K562 (cell line): ENCODE measurements around the gene RBFOX2. TPM values are rescaled to one million over a fixed set of nuclear protein-coding genes. Genes with fewer than 3 reads are reported as not detected.

Experiments
- CBX8 ChIP-seq: fragments of 200-600 bp; sonication (generic); IDR thresholded peaks from 2 replicates; pipeline ENCODE4 v1.6.1; 2012; ENCODE audit warnings: borderline replicate concordance, mixed run types, low read depth, mild to moderate bottlenecking, moderate library complexity, mixed read lengths, low read length, control low read depth, inconsistent platforms; ENCODE audit not compliant: poor library complexity, severe bottlenecking; ENCODE audit errors: extremely low read depth
- PCBP1 ChIP-seq: fragments of 200-400 bp; formaldehyde crosslinking; IDR thresholded peaks from 2 replicates; pipeline ENCODE4 v1.6.1; 2018; ENCODE audit warnings: mild to moderate bottlenecking, low read depth, low read length; ENCODE audit not compliant: poor library complexity, severe bottlenecking
- PHB ChIP-seq: fragments of 250-450 bp; sonication (Bioruptor Pico); IDR thresholded peaks from 2 replicates; pipeline ENCODE4 v1.5.0; 2021
- POLR2B ChIP-seq: fragments of 450-650 bp; IDR thresholded peaks from 2 replicates; pipeline ENCODE4 v1.6.1; 2018; ENCODE audit warnings: low read depth; ENCODE audit not compliant: partially characterized antibody
- PPARD ChIP-seq: fragments of 250-450 bp; sonication (Bioruptor Pico); IDR thresholded peaks from 2 replicates; pipeline ENCODE4 v1.8.0; 2022; ENCODE audit warnings: inconsistent platforms, mild to moderate bottlenecking, moderate library complexity
- SAFB2 ChIP-seq: fragments of 200-400 bp; formaldehyde crosslinking; IDR thresholded peaks from 2 replicates; pipeline ENCODE4 v1.6.1; 2018; ENCODE audit warnings: borderline replicate concordance, low read length, low read depth, moderate library complexity; ENCODE audit not compliant: severe bottlenecking
- ZKSCAN8 ChIP-seq: fragments of 200-800 bp; sonication (Bioruptor generic); IDR thresholded peaks from 2 replicates; pipeline ENCODE4 v1.6.1; 2016; ENCODE audit warnings: missing genetic modification characterization, missing compliant biosample characterization
- ZNF263 ChIP-seq: sonication (generic); formaldehyde crosslinking; IDR thresholded peaks from 2 replicates; pipeline ENCODE4 v1.8.0; 2022; ENCODE audit warnings: mild to moderate bottlenecking, missing genetic modification reagents, borderline replicate concordance
- ZNF75A ChIP-seq: fragments of 450-650 bp; formaldehyde crosslinking; IDR thresholded peaks from 2 replicates; pipeline ENCODE4 v1.4.0; 2020; ENCODE audit warnings: mild to moderate bottlenecking
- polyA plus RNA-seq, 8 experiments: library from polyadenylated mRNA; depleted of rRNA in 4 of 8; stranded (reverse) in 5 of 8; unstranded in 3 of 8; fragments of >200 nt; fragmentation: Nextera tagmentation in 2 of 8; fragmentation: Illumina TruSeq in 1 of 8; extraction: Ambion mirVana in 2 of 8; extraction: Trizol in 1 of 8; gene quantifications; 2 replicates each; pipeline versions ENCODE4 v1.2.1 to v1.2.3, GENCODE V29; 2011 to 2014; ENCODE audit warnings: inconsistent platforms in 1 of 8, missing spikeins in 1 of 8
- total RNA-seq, 7 experiments: library from RNA; depleted of rRNA in 6 of 7; stranded (reverse); fragments of >200 nt in 6 of 7; fragmentation: Illumina TruSeq in 2 of 7; extraction: Trizol in 2 of 7; gene quantifications; 2 replicates each; pipeline versions ENCODE4 v1.2.1 to v1.2.3, GENCODE V29; 2011 to 2021; ENCODE audit warnings: low replicate concordance in 1 of 7
- TF ChIP-seq, protein P1 (sequence below): sonication (generic); formaldehyde crosslinking; IDR thresholded peaks from 2 replicates; pipeline ENCODE4 v1.9.0; 2022; ENCODE audit warnings: mild to moderate bottlenecking, missing genetic modification reagents
- TF ChIP-seq, protein P2 (sequence below), 2 experiments: fragments of 450-650 bp; IDR thresholded peaks; 2 replicates each; pipeline ENCODE4 v1.6.1; 2018; ENCODE audit warnings: mild to moderate bottlenecking in 2 of 2, low read depth in 1 of 2; ENCODE audit not compliant: partially characterized antibody in 2 of 2
- TF ChIP-seq, protein P3 (sequence below): fragments of 250-450 bp; sonication (Bioruptor Pico); IDR thresholded peaks from 2 replicates; pipeline ENCODE4 v1.5.0; 2021; ENCODE audit warnings: mild to moderate bottlenecking, moderate library complexity
- TF ChIP-seq, protein P4 (sequence below): fragments of 450-650 bp; formaldehyde crosslinking; IDR thresholded peaks from 2 replicates; pipeline ENCODE4 v1.4.0; 2022; ENCODE audit warnings: mild to moderate bottlenecking, moderate library complexity
- TF ChIP-seq, protein P5 (sequence below): fragments of 450-650 bp; formaldehyde crosslinking; IDR thresholded peaks from 2 replicates; pipeline ENCODE4 v1.4.0; 2020; ENCODE audit warnings: mild to moderate bottlenecking, moderate library complexity
- TF ChIP-seq, protein P6 (sequence below), 2 experiments: IDR thresholded peaks; 2 replicates each; pipeline ENCODE4 v1.6.1; 2011; ENCODE audit warnings: borderline replicate concordance in 1 of 2, control low read depth in 1 of 2, low read depth in 1 of 2, low read length in 1 of 2, mild to moderate bottlenecking in 1 of 2, mixed read lengths in 1 of 2, moderate library complexity in 1 of 2; ENCODE audit not compliant: insufficient read depth in 1 of 2, insufficient read length in 1 of 2, poor library complexity in 1 of 2, severe bottlenecking in 1 of 2; ENCODE audit errors: extremely low read depth in 1 of 2

The RBFOX2 gene
- total and polyA plus RNA-seq, 9 of the 15 experiments (the other 6 are each of a cell fraction or from before 2014, with no cell fraction given), result 5.8 to 24.8 (median 14.2) TPM

DNA sequence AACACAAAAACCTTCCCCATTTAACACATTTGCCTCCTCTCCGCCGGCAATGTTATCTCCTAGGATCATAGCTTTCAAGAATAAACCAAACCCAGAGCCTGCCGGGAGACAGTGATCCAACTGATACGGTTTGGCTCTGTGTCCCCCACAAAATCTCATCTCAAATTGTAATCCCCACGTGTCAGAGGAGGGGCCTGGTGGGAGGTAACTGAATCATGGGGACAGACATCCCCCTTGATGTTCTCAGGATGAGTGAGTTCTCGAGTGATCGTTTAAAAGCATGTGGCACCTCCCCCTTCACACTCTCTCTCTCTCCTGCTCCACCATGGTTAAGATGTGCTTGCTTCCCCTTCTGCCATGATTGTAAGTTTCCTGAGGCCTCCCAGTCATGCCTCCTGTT is 33.3 kb downstream of the RBFOX2 start (continued):
- TF ChIP-seq, protein P1, sequence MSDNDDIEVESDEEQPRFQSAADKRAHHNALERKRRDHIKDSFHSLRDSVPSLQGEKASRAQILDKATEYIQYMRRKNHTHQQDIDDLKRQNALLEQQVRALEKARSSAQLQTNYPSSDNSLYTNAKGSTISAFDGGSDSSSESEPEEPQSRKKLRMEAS, result peak; percentile 71
- TF ChIP-seq, protein P2, sequence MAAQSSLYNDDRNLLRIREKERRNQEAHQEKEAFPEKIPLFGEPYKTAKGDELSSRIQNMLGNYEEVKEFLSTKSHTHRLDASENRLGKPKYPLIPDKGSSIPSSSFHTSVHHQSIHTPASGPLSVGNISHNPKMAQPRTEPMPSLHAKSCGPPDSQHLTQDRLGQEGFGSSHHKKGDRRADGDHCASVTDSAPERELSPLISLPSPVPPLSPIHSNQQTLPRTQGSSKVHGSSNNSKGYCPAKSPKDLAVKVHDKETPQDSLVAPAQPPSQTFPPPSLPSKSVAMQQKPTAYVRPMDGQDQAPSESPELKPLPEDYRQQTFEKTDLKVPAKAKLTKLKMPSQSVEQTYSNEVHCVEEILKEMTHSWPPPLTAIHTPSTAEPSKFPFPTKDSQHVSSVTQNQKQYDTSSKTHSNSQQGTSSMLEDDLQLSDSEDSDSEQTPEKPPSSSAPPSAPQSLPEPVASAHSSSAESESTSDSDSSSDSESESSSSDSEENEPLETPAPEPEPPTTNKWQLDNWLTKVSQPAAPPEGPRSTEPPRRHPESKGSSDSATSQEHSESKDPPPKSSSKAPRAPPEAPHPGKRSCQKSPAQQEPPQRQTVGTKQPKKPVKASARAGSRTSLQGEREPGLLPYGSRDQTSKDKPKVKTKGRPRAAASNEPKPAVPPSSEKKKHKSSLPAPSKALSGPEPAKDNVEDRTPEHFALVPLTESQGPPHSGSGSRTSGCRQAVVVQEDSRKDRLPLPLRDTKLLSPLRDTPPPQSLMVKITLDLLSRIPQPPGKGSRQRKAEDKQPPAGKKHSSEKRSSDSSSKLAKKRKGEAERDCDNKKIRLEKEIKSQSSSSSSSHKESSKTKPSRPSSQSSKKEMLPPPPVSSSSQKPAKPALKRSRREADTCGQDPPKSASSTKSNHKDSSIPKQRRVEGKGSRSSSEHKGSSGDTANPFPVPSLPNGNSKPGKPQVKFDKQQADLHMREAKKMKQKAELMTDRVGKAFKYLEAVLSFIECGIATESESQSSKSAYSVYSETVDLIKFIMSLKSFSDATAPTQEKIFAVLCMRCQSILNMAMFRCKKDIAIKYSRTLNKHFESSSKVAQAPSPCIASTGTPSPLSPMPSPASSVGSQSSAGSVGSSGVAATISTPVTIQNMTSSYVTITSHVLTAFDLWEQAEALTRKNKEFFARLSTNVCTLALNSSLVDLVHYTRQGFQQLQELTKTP (IDR thresholded peaks at IDR 0.05; ENCODE audit: low read depth in 1 of 2, partially characterized antibody in 2 of 2), result peak in 1 of 2 experiments; percentile 37
- no peak for TF ChIP-seq PPARD (CRISPR knock-in tag)
- no peak for TF ChIP-seq ZKSCAN8 (CRISPR knock-in tag)
- no peak for TF ChIP-seq PCBP1
- TF ChIP-seq PHB, result no peak
- TF ChIP-seq, protein P3, sequence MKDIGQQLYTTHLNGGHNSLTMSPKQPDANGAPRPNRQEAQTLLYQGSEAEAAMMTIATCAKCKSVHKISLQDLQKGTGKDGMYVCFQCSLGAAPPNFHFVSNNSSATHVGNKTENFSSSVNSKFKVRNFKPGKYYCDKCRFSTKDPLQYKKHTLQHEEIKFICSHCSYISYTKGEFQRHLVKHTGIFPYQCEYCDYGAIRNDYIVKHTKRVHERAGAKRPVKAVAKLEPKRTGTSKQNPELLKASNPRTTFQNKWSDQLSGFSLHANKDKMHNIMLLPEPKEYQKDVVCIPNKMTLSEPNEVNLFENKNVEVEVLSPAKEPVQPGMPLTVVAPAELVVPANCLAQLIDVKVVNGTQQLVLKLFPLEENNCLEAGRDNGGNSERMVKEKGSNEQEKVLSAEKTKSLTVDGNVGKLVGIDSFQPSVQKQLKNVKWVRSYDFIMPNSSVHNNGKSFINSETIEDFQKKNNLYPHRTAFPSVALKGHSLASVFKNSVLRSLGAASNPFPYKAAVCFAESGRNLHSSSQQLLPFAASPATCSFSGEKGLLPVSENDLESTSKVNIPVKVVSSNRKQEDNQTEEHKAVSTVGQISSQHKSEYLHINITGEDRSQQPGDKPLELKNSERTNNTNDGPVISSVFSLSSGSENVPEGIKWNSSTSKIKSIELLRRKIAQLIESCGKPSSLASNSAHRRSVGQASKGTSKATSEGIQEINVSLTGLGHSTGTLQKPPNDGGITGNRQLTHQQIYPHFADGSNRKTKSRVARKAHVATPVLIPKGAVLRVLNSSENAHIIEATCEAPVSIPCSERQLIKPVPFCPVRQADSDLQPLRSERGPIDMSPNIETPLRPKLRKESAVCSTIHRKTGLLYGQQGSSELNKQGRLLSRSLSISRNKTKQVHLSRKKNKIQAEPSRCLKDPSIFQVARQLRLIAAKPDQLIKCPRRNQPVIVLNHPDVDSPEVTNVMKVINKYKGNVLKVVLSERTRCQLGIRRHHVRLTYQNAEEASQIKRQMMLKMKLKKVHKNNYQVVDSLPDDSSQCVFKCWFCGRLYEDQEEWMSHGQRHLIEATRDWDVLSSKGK (CRISPR knock-in tag), result no peak
- no peak for TF ChIP-seq SAFB2
- no peak for TF ChIP-seq ZNF263 (CRISPR knock-in tag)
- TF ChIP-seq ZNF75A (CRISPR knock-in tag), result no peak
- TF ChIP-seq, protein P4, sequence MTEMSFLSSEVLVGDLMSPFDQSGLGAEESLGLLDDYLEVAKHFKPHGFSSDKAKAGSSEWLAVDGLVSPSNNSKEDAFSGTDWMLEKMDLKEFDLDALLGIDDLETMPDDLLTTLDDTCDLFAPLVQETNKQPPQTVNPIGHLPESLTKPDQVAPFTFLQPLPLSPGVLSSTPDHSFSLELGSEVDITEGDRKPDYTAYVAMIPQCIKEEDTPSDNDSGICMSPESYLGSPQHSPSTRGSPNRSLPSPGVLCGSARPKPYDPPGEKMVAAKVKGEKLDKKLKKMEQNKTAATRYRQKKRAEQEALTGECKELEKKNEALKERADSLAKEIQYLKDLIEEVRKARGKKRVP (CRISPR knock-in tag), result no peak
- TF ChIP-seq CBX8, result no peak
- TF ChIP-seq, protein P5, sequence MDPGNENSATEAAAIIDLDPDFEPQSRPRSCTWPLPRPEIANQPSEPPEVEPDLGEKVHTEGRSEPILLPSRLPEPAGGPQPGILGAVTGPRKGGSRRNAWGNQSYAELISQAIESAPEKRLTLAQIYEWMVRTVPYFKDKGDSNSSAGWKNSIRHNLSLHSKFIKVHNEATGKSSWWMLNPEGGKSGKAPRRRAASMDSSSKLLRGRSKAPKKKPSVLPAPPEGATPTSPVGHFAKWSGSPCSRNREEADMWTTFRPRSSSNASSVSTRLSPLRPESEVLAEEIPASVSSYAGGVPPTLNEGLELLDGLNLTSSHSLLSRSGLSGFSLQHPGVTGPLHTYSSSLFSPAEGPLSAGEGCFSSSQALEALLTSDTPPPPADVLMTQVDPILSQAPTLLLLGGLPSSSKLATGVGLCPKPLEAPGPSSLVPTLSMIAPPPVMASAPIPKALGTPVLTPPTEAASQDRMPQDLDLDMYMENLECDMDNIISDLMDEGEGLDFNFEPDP (CRISPR knock-in tag), result no peak
- TF ChIP-seq, protein P6, sequence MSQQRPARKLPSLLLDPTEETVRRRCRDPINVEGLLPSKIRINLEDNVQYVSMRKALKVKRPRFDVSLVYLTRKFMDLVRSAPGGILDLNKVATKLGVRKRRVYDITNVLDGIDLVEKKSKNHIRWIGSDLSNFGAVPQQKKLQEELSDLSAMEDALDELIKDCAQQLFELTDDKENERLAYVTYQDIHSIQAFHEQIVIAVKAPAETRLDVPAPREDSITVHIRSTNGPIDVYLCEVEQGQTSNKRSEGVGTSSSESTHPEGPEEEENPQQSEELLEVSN (IDR thresholded peaks at IDR 0.05; ENCODE audit: borderline replicate concordance in 1 of 2, extremely low read depth in 1 of 2, insufficient read depth in 1 of 2, insufficient read length in 1 of 2, low read depth in 1 of 2, low read length in 1 of 2, poor library complexity in 1 of 2, severe bottlenecking in 1 of 2), result peak in 1 of 2 experiments; percentile 54
- TF ChIP-seq POLR2B, result no peak
